ENCODE data around the gene IMPA2. TPM values are rescaled to one million over a fixed set of nuclear protein-coding genes. Genes with fewer than 3 reads are reported as not detected.

The IMPA2 gene
- total and polyA plus RNA-seq, 11 donors, result 18.1 to 73.0 (median 40.8) TPM

DNA sequence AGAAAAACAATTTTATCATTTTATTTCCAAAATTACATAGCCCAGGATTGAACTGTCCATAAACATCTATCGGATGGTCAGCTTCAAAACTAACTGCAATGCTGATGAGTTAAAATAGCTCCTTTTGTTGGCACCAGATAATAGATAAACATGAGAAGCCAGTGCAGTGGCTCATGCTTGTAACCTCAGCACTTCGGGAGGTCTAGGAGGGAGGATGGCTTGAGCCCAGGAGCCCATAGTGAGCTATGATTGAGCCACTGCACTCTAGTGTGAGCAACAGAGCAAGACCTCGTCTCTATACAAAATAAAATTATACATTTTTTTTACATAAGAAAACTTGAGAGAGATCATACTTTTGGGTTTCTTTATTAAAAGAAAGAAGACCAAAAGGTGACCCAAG is 34.6 kb upstream of the IMPA2 start:
- Histone ChIP-seq H3K27me3 (no peaks in the 10 kb centered on the region), H3K4me3 (peak overlapping the region in 11 of 12 donors; percentile 47 to 86 (median 65)), H3K27ac (peak overlapping the region; percentile 88 to 100 (median 96)), H3K4me1 (peaks cover 0 to 22% (median 13%) of the 10 kb centered on the region in 12 donors), H3K9me3 (no peaks in the 10 kb centered on the region), H3K36me3 (no peaks in the 10 kb centered on the region)
- ATAC-seq, result peak in 2 of 4 donors; percentile 29 to 52
- intact Hi-C loops (cut with DNase I), result loop anchor here in 8 of 10 donors (1.0 to 5.0 kb wide), 5 partner anchors 34 to 95 kb away; partner anchors contain the start of genes IMPA2 (in 6 of the 8), CHMP1B (in 1 of the 8) and MPPE1 (in 1 of the 8)
- peak in 1 of 5 donors; percentile 36 for DNase-seq
- 16 to 22% (median 19%) methylated on average over 3 of the region's 3 CpGs for WGBS, 4 donors
- TF ChIP-seq, protein P1, sequence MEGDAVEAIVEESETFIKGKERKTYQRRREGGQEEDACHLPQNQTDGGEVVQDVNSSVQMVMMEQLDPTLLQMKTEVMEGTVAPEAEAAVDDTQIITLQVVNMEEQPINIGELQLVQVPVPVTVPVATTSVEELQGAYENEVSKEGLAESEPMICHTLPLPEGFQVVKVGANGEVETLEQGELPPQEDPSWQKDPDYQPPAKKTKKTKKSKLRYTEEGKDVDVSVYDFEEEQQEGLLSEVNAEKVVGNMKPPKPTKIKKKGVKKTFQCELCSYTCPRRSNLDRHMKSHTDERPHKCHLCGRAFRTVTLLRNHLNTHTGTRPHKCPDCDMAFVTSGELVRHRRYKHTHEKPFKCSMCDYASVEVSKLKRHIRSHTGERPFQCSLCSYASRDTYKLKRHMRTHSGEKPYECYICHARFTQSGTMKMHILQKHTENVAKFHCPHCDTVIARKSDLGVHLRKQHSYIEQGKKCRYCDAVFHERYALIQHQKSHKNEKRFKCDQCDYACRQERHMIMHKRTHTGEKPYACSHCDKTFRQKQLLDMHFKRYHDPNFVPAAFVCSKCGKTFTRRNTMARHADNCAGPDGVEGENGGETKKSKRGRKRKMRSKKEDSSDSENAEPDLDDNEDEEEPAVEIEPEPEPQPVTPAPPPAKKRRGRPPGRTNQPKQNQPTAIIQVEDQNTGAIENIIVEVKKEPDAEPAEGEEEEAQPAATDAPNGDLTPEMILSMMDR (IDR thresholded peaks at IDR 0.05), result no peak
- TF ChIP-seq POLR2A (IDR thresholded peaks at IDR 0.05), result no peak

DNA sequence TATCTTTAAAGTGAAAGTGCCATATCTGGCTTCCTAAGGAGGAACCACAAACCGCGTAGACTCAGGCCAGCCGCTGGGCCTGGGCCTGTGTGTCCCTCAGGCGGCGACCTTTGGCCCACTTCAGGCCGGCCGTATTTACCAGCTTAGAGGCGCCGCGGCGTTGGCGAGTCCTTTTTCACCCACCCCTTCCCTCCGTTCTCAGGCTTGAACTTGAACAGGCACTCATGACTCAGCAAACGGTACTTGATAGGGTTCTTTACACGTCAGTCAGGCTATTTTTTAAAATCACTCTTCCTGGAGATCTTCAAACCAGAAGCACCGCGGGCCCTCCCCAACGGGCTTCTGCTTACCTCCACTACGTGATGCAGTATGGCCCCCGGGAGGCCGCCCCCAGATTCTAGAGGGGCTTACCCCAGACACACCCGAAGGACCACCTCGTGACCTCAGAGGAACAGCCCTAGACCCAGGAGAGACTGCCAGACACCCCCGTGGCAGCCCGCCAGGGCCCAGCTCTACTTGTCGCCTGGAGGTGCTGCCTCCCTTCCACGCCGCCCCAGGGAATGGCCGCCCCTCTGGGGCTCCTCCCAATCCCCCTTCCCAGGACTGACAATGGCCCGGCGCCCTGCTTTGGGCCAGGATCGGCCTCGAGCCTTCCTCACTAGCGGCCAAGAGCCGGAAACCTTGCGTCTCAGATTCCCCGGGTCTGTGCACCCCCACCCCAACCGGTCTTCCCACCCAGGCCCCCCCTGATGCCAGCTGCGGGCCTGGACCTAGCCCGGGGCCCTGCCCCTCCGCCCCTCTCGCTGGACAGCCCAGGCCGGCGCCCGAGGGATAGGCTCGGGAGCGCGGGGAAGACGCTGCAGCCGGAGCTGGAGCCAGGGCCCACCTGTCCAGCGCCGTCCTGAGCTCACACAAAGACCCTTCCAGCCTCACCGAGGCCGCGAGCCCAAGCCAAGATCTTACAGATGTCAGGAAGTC is 33.8 kb upstream of the IMPA2 start:
- DNase-seq (peak; percentile 93 to 97 (median 95)), ATAC-seq (peak; percentile 98 to 99 (median 98))
- Histone ChIP-seq H3K27me3 (no peaks in the 10 kb centered on the region), H3K27ac (peak overlapping the region; percentile 88 to 100 (median 96)), H3K4me3 (peak overlapping the region; percentile 4 to 86 (median 65)), H3K4me1 (peaks cover 0 to 22% (median 13%) of the 10 kb centered on the region in 12 donors), H3K36me3 (no peaks in the 10 kb centered on the region), H3K9me3 (no peaks in the 10 kb centered on the region)
- WGBS, 4 donors, result 1 to 6% (median 3%) methylated on average over 39 to 55 of the region's 55 CpGs
- intact Hi-C loops (cut with DNase I), result loop anchor here in 9 of 10 donors (1.0 to 5.0 kb wide), 5 partner anchors 33 to 96 kb away; partner anchors contain the start of genes IMPA2 (in 7 of the 9), CHMP1B (in 1 of the 9) and MPPE1 (in 1 of the 9)
- TF ChIP-seq, protein P1 (IDR thresholded peaks at IDR 0.05), result peak in 2 of 12 donors; percentile 5 to 15
- peak in 1 of 2 donors; percentile 86 for TF ChIP-seq POLR2A (IDR thresholded peaks at IDR 0.05)

DNA sequence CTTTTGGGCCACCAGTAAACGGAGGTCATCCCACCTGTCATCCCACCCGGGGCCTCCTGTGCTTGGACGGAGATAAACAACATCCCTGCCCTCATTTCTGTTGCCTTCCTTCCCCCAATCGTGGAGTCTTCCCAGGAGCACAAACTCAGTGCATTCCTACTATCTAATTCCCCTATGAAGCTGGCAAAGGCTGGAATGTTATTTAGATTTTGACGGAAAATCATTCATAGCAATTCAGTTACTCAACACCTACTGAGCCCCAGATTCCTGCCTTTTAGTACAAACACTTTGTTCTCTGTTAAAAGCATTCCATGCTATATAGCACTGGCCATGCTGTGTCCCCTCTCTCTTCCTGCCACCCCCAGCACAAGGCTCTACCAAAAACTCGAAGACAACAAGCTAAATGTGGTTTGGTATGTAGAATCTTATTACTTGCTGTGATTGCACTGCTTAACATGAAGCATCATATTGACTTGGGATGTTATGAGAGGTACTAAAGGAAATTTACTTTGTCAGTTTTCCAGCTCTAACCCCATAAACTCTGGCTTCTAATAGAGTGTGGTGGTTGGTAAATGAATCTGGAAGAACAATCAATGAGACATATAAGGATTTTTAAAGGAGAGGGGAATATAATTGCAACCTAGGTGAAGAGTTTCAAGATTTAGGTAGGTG is 32.3 kb upstream of the IMPA2 start:
- H3K36me3 ChIP-seq, result no peaks in the 10 kb centered on the region
- H3K27ac ChIP-seq, result peak overlapping the region in 1 of 12 donors; percentile 95
- WGBS, 4 donors, result 74 to 82% (median 77%) methylated on average over 6 of the region's 6 CpGs
- intact Hi-C loops (cut with DNase I), result loop anchor here in 4 of 10 donors (2.0 to 5.0 kb wide), 2 partner anchors 32 to 33 kb away; partner anchors contain the start of gene IMPA2 (in 4 of the 4)
- H3K4me1 ChIP-seq, result peaks cover 0 to 22% (median 13%) of the 10 kb centered on the region in 12 donors
- TF ChIP-seq POLR2A (IDR thresholded peaks at IDR 0.05), result no peak
- TF ChIP-seq, protein P1 (IDR thresholded peaks at IDR 0.05), result no peak
- DNase-seq (no peak), ATAC-seq (no peak)
- H3K4me3 ChIP-seq, result no peak overlapping the region
- H3K27me3 ChIP-seq, result no peaks in the 10 kb centered on the region
- no peaks in the 10 kb centered on the region for H3K9me3 ChIP-seq
